GM18951 (cell line): ENCODE data around the gene PLCB1.
"Not testable (repeated sequence)": the region's sequence is repeated elsewhere in the genome, so short reads cannot be mapped to it uniquely, and the experiment has no call there.

Experiments used
- POLR2A ChIP-seq: IDR thresholded peaks from 4 replicates; pipeline ENCODE4 v1.6.1; 2011; ENCODE audit warnings: mild to moderate bottlenecking; ENCODE audit not compliant: insufficient read length, insufficient read depth; ENCODE audit errors: extremely low read depth
- in situ Hi-C: fragments of 300-500 bp; cut with MboI; formaldehyde crosslinking; loops from one replicate; pipeline ENCODE4 v1.12.0; 2022; ENCODE audit warnings: low sequenced_read_pairs, mixed read lengths, inconsistent platforms; ENCODE audit not compliant: unreplicated experiment

PLCB1 gene

DNA sequence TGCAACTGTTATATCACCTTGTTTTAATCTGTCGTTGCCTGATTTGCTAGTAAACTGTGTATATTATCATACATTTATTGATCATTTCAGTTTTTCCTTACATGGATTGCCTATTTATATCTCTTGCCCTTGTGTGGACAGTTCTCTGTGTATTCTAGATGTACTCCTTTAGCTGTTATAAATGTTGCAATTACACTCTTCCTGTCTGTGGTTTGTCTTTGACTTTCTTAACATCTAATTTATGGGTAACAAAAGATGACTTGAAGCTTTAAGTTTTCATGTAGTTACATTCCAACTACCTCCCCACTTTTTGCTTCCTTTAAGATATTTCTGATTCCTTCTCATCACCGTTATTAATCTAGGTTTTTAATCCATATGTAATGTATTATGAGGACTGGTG, 22.6 kb downstream of the PLCB1 start:
- in situ Hi-C loops = no loop called here
- TF ChIP-seq POLR2A = no peak

DNA sequence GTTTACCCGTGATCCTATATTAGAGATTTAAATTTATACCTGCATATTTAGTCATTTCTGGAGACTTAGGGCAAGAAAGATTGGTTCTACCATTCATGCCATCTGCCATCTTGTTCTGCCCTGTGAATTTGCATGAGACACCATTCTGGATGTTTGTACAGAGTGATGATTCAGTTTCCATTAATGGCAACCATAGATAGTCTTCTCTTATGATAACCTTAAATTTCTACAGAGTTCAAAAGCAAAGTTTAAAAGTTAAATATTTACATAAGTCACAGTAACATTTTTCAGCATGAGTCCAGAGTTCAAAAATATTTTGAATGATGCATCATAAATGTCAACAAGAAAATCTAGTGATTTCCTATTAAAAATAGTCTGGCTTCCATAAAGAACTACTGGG, 23.2 kb downstream of the PLCB1 start:
- in situ Hi-C loops = no loop called here
- TF ChIP-seq POLR2A = no peak

- no peak for TF ChIP-seq POLR2A
- in situ Hi-C loops = no loop called here
Observed at GRCh38 chr20:8155812-8156211, 23.7 kb downstream of the PLCB1 start.

GRCh38 chr20:8156235-8157079, 24.4 kb downstream of the PLCB1 start:
- in situ Hi-C loops = no loop called here
- TF ChIP-seq POLR2A = no peak

DNA sequence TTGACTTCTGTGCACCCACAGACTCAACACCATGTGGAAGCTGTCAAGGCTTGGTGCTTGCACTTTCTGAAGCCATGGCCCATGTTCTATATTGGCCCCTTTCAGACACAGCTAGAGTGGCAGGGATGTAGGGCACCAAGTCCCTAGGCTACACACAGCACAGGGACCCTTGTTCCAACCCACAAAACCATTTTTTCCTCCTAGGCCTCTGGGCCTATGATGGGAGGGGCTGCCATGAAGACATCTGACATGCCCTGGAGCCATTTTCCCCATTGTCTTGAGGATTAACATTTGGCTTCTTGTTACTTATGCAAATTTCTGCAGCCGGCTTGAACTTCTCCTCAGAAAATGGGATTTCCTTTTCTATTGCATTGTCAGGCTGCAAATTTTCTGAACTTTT, 27.2 kb downstream of the PLCB1 start:
- in situ Hi-C loops = not testable (repeated sequence)

- TF ChIP-seq POLR2A = no peak
- in situ Hi-C loops = no loop called here
Observed at GRCh38 chr20:8161264-8162071, 29.4 kb downstream of the PLCB1 start.

- TF ChIP-seq POLR2A = no peak
- in situ Hi-C loops = no loop called here
Observed at GRCh38 chr20:8162610-8163009, 30.5 kb downstream of the PLCB1 start.

DNA sequence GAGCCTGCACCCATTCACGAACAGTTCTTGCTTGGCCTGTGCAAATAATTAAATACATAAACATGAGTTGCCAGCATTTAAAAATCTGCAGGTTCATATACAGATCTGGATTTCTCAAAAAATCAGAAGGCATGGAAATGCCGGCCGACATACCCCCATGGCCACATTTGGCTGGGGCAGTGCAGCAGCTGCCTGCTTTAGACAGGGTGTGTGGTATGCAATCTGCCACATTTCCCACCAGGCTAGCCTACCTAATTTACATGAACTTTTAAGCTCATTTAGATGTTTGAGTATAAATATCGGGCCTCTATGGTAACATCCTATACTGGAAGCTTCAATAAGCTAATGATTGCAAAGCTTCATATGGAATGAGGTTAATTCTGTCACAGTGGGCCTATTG, 31.5 kb downstream of the PLCB1 start:
- no peak for TF ChIP-seq POLR2A
- in situ Hi-C loops = no loop called here

DNA sequence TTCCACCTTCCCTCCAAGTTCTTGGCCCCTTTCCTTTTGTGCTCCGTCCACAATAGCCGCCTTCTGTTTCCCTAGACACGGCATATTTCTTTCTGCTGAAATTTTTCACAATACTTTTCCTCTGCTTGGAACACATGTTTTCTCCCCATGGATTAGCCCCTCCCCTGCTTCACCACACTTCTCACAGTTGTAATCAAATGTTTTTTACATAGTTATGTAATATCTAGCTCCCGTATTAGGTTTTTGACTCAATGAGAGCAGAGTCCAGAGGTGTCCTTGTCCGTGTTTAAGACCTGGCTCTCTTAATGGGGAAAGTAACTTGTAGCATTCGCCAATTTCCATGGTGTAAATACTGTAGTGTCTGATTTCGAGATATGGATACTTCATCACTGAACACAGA, 34.7 kb downstream of the PLCB1 start:
- TF ChIP-seq POLR2A = no peak
- in situ Hi-C loops = no loop called here

DNA sequence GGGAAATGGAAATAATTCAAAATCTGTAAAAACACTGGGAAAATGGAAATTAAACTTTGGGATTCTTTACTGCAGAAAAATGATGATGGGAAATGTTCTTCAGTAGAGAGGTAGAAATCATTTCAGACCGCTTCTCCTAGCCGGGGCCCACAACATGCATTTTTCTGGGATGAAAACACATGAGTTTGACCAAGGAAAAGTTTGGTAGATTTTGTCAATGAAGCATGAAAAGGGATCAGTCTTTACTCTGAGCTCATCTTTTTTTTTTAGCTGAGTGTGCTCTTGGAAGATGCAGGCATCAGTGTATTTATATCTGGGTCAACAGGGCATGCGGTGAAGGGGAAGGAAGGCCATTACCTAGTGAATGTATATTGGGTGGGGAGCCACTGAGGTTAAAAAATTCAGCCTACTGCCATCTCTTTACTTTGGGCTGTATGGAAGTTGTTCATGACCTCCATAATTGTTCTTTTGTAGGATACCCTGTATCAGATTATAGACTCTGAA, 36.8 kb downstream of the PLCB1 start:
- TF ChIP-seq POLR2A = no peak
- in situ Hi-C loops = no loop called here

DNA sequence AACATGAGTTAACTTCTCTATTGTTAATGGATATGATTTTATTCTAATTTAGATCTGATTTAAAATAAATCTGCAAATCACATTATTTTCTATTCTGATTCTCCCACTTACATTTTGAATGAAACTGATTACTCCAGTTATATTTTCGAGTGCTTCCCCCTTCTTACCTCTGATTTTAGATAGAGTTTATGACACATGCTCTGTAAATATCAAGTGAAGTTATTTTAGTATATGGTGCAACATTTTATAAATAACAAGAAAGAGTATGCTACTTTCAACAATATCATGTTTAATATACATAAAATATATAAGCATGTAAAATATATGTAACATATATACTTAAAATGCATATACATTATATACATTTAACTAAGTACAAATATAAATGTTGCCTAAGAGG, 38.9 kb downstream of the PLCB1 start:
- in situ Hi-C loops = no loop called here
- no peak for TF ChIP-seq POLR2A

DNA sequence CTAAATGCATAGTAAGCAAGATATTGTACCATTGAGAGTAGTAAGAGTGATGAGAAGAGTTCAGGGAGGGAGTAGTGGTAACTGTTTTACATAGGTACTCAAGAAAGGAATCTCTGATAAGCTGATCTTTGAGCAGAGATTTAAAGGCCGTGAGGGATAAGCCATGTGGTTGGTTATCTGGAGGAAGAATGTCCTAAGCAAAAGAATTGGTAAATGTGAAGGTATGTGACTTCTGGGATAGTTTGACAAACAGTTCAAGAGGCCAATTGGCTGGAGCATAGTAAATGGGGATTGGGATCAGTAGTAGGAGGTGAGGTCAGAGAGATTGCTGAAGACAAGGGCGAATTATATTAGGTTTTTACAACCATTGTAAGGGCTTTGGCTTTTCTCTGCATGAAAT, 40.1 kb downstream of the PLCB1 start:
- no peak for TF ChIP-seq POLR2A
- in situ Hi-C loops = no loop called here

DNA sequence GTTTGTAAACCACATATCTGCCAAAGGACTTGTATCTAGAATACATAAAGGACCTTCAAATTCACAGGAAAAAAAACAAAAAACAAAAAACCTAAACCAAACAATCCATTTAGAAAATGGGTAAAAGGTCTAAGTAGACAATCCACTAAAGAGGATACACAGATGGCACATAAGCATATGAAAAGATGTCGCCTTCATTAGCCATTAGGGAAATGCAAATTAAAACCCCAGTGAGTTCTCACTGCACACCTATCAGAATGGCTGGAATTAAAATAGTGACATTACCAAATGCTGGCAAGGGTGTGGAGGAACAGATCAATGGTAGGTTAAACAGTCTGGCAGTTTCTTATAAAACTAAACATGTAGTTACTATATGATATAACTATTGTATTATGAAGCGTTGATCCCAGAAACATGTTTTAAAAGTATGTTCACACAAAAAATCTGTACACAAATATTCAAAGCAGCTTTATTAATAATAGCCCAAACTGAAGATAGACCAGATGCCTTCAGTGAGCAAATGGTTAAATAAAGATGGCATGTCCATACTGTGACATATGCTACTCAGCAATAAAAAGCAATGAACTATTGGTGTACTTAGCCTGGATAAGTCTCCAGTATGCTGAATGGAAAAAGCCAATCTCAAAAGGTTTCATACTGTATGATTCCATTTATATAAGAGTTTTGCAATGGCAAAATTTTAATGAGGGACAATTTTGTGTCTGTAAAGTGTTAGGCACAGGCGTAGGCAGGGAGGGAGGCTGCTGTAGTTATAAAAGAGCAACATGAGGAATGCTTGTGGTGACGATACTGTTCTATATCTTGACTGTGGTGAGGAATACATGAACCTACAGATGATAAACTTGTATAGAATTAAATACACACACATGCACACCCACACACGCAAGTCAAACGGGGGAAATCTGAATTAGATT, 43.9 kb downstream of the PLCB1 start:
- in situ Hi-C loops = no loop called here
- no peak for TF ChIP-seq POLR2A
